Panc1 (cell line): ENCODE data around the gene MOK. TPM values are rescaled to one million over a fixed set of nuclear protein-coding genes. Genes with fewer than 3 reads are reported as not detected.

Experiments used
- ATAC-seq: fragments of 200-7000 bp; cut with Tn5 transposase; 2 replicates; pipeline ENCODE4 v1.9.1; 2020; ENCODE audit warnings: mild to moderate bottlenecking, moderate library complexity
- BruUV-seq: library from RNA; stranded (reverse); fragments of 400-500 nt; replicated peaks from 2 replicates; lab custom pipeline; 2021; lab: Mats Ljungman, UMichigan
- CTCF ChIA-PET: fragments of 300-600 bp; sonication (Branson Sonifier 250); formaldehyde crosslinking; loops from one replicate; lab custom pipeline; 2022; ENCODE audit warnings: antibody characterized with exemption; lab: Charles Lee
- POLR2A ChIA-PET: fragments of 300-600 bp; sonication (Branson Sonifier 250); formaldehyde crosslinking; loops from one replicate; lab custom pipeline; 2022; ENCODE audit warnings: antibody characterized with exemption; lab: Charles Lee
- DNase-seq: peaks from one replicate; pipeline ENCODE4 v3.0.0-alpha.2; 2010; ENCODE audit warnings: low read depth, low spot score
- H3K27ac ChIP-seq: 2 replicates; pipeline ENCODE4 v1.5.1; 2011; ENCODE audit warnings: mild to moderate bottlenecking, low read length, inconsistent platforms
- H3K27me3 ChIP-seq: fragments of 200-500 bp; sonication (Bioruptor generic); 2 replicates; pipeline ENCODE4 v1.6.0; 2014; ENCODE audit warnings: low read length, inconsistent platforms; ENCODE audit not compliant: control insufficient read depth, insufficient read depth
- H3K36me3 ChIP-seq: fragments of 200-500 bp; sonication (Bioruptor generic); 2 replicates; pipeline ENCODE4 v1.5.1; 2014; ENCODE audit warnings: inconsistent platforms, mild to moderate bottlenecking, low read length, moderate library complexity; ENCODE audit not compliant: control insufficient read depth, insufficient read depth
- H3K4me1 ChIP-seq: 2 replicates; pipeline ENCODE4 v1.5.1; 2011; ENCODE audit warnings: inconsistent platforms, mild to moderate bottlenecking, low read length, moderate library complexity; ENCODE audit not compliant: control insufficient read depth, insufficient read depth
- H3K4me3 ChIP-seq, 2 experiments: 2 replicates each; pipeline ENCODE4 v1.5.1; 2011 to 2012; ENCODE audit warnings: low read depth in 2 of 2, low read length in 2 of 2, mild to moderate bottlenecking in 2 of 2, inconsistent platforms in 1 of 2, moderate library complexity in 1 of 2
- H3K9me3 ChIP-seq: fragments of 200-500 bp; sonication (Bioruptor generic); 2 replicates; pipeline ENCODE4 v1.5.1; 2014; ENCODE audit warnings: low read depth, mild to moderate bottlenecking, inconsistent platforms, low read length, moderate library complexity; ENCODE audit not compliant: control insufficient read depth, insufficient read depth
- POLR2AphosphoS5 ChIP-seq: IDR thresholded peaks from 2 replicates; pipeline ENCODE4 v1.6.1; 2012; ENCODE audit warnings: mild to moderate bottlenecking, low read depth, low read length, moderate library complexity
- SIN3A ChIP-seq: IDR thresholded peaks from 2 replicates; pipeline ENCODE4 v1.6.1; 2012; ENCODE audit warnings: low read depth, mild to moderate bottlenecking, low read length, moderate library complexity, borderline replicate concordance; ENCODE audit not compliant: insufficient read depth
- TCF7L2 ChIP-seq: IDR thresholded peaks from 2 replicates; pipeline ENCODE4 v1.6.1; 2011; ENCODE audit warnings: mild to moderate bottlenecking, low read depth, low read length, inconsistent platforms
- in situ Hi-C: cut with HindIII; loops from 2 replicates; pipeline ENCODE4 v1.10.0; 2016; ENCODE audit warnings: low sequenced_read_pairs, low pct_unique_long_range_greater_than_20kb
- intact Hi-C: fragments of 100-400 bp; cut with micrococcal nuclease; formaldehyde crosslinking; loops from one replicate; pipeline ENCODE4 v1.10.0; 2022; ENCODE audit not compliant: unreplicated experiment
- total RNA-seq: library from RNA; stranded (reverse); gene quantifications from one replicate; pipeline ENCODE4 v1.2.1, GENCODE V29; 2021; ENCODE audit not compliant: unreplicated experiment
- TF ChIP-seq, protein P1 (sequence below), 2 experiments: IDR thresholded peaks; 2 replicates each; pipeline ENCODE4 v1.6.1; 2011 to 2012; ENCODE audit warnings: low read depth in 2 of 2, control low read depth in 1 of 2, low read length in 1 of 2, mild to moderate bottlenecking in 1 of 2, moderate library complexity in 1 of 2; ENCODE audit not compliant: insufficient read depth in 1 of 2
- TF ChIP-seq, protein P2 (sequence below): fragments of 450-650 bp; IDR thresholded peaks from 2 replicates; pipeline ENCODE4 v1.5.1; 2017; ENCODE audit warnings: mild to moderate bottlenecking

MOK gene
- total RNA-seq, 1 experiment from 2014 or later: 9.8 TPM

DNA sequence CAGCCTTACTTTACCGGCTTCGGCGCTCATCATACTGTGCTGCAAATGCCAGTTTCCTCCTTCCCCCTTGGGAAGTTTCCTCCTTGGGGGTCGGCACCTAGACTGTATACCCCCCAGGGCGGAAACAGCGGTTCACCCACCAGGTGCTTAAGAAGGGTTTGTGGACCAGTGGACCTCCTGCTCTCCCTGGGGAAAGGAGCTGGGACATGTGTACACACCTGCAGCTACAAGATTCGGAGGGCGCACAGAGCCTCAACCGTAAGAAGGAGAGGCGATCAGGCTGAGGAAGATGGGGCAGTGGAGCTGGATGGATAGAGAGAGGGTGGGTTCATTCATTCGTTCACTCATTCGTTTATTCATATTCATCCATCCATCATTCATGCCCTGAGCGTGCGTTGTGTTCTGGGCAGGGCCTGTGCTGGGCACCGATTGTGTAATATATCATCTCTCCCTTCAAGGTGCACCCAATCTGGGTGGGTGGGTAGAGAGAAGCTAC, 13.9 kb upstream of the MOK start:
- Histone ChIP-seq H3K27ac (peak overlapping the region; percentile 92), H3K36me3 (no peaks in the 10 kb centered on the region), H3K4me3 (peak overlapping the region; percentile 66 to 71), H3K4me1 (peaks cover 21% of the 10 kb centered on the region), H3K27me3 (no peaks in the 10 kb centered on the region), H3K9me3 (no peaks in the 10 kb centered on the region)
- intact Hi-C loops: loop anchor here (10.0 kb wide), 1 partner anchor 354 kb away; the partner anchor contains the start of gene DYNC1H1
- in situ Hi-C loops: loop anchor here (25.0 kb wide), 1 partner anchor 107 kb away; no protein-coding TSS in a partner anchor
- ATAC-seq (no peak), DNase-seq (no peak)
- no TSS peak for BruUV-seq
- POLR2A ChIA-PET: no interaction called here
- TF ChIP-seq, protein P1, sequence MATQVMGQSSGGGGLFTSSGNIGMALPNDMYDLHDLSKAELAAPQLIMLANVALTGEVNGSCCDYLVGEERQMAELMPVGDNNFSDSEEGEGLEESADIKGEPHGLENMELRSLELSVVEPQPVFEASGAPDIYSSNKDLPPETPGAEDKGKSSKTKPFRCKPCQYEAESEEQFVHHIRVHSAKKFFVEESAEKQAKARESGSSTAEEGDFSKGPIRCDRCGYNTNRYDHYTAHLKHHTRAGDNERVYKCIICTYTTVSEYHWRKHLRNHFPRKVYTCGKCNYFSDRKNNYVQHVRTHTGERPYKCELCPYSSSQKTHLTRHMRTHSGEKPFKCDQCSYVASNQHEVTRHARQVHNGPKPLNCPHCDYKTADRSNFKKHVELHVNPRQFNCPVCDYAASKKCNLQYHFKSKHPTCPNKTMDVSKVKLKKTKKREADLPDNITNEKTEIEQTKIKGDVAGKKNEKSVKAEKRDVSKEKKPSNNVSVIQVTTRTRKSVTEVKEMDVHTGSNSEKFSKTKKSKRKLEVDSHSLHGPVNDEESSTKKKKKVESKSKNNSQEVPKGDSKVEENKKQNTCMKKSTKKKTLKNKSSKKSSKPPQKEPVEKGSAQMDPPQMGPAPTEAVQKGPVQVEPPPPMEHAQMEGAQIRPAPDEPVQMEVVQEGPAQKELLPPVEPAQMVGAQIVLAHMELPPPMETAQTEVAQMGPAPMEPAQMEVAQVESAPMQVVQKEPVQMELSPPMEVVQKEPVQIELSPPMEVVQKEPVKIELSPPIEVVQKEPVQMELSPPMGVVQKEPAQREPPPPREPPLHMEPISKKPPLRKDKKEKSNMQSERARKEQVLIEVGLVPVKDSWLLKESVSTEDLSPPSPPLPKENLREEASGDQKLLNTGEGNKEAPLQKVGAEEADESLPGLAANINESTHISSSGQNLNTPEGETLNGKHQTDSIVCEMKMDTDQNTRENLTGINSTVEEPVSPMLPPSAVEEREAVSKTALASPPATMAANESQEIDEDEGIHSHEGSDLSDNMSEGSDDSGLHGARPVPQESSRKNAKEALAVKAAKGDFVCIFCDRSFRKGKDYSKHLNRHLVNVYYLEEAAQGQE (IDR thresholded peaks at IDR 0.05; ENCODE audit: insufficient read depth in 1 of 2, low read depth in 2 of 2, low read length in 1 of 2): no peak
- TF ChIP-seq, protein P2, sequence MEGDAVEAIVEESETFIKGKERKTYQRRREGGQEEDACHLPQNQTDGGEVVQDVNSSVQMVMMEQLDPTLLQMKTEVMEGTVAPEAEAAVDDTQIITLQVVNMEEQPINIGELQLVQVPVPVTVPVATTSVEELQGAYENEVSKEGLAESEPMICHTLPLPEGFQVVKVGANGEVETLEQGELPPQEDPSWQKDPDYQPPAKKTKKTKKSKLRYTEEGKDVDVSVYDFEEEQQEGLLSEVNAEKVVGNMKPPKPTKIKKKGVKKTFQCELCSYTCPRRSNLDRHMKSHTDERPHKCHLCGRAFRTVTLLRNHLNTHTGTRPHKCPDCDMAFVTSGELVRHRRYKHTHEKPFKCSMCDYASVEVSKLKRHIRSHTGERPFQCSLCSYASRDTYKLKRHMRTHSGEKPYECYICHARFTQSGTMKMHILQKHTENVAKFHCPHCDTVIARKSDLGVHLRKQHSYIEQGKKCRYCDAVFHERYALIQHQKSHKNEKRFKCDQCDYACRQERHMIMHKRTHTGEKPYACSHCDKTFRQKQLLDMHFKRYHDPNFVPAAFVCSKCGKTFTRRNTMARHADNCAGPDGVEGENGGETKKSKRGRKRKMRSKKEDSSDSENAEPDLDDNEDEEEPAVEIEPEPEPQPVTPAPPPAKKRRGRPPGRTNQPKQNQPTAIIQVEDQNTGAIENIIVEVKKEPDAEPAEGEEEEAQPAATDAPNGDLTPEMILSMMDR: no peak
- TF ChIP-seq POLR2AphosphoS5: no peak
- TF ChIP-seq SIN3A: no peak
- CTCF ChIA-PET: no interaction called here

GRCh38 chr14:102317564-102318248, 12.7 kb upstream of the MOK start:
- H3K4me1 ChIP-seq: peaks cover 25% of the 10 kb centered on the region
- intact Hi-C loops (loop anchor here (10.0 kb wide), 1 partner anchor 353 kb away; the partner anchor contains the start of gene DYNC1H1), in situ Hi-C loops (loop anchor here (25.0 kb wide), 1 partner anchor 105 kb away; no protein-coding TSS in a partner anchor)
- H3K4me3 ChIP-seq: peak overlapping the region; percentile 57 to 75
- no peaks in the 10 kb centered on the region for H3K27me3 ChIP-seq
- no peaks in the 10 kb centered on the region for H3K9me3 ChIP-seq
- BruUV-seq: no TSS peak
- TF ChIP-seq POLR2AphosphoS5: no peak
- TF ChIP-seq, protein P1 (IDR thresholded peaks at IDR 0.05; ENCODE audit: insufficient read depth in 1 of 2, low read depth in 2 of 2, low read length in 1 of 2): no peak
- TF ChIP-seq, protein P2: peak; percentile 36
- TF ChIP-seq TCF7L2: no peak
- H3K27ac ChIP-seq: peak overlapping the region; percentile 79
- no peaks in the 10 kb centered on the region for H3K36me3 ChIP-seq
- ATAC-seq (no peak), DNase-seq (no peak)
- ChIA-PET CTCF (interaction anchor here (0.6 kb wide), 1 partner anchor 104 kb away, joined by 7 read pairs; no protein-coding TSS in a partner anchor), POLR2A (no interaction called here)
